A549 (cell line): Measurements from ENCODE around the gene CRYBB1. TPM values are rescaled to one million over a fixed set of nuclear protein-coding genes. Genes with fewer than 3 reads are reported as not detected.

Experiments used
- ATAC-seq, 2 experiments: fragments of 200-7000 bp in 1 of 2; fragments of >200 bp in 1 of 2; cut with Nextera tagmentation in 1 of 2; cut with Tn5 transposase in 1 of 2; 3 replicates each; pipeline versions ENCODE4 v1.8.0 to v1.9.1; 2018 to 2020; ENCODE audit warnings: mild to moderate bottlenecking in 1 of 2, moderate library complexity in 1 of 2
- CTCF ChIA-PET: fragments of 300-600 bp; sonication (Branson Sonifier 250); formaldehyde crosslinking; extraction: SDS; loops from one replicate; lab custom pipeline; 2021; ENCODE audit warnings: antibody characterized with exemption, inconsistent platforms; lab: Yijun Ruan, JAX
- POLR2A ChIA-PET: fragments of 350-600 bp; formaldehyde crosslinking; extraction: SDS; loops from one replicate; lab custom pipeline; 2021; ENCODE audit warnings: antibody characterized with exemption, inconsistent platforms; lab: Yijun Ruan, JAX
- DNase-seq, 2 experiments: peaks; one replicate each; pipeline versions ENCODE4 v3.0.0 to v3.0.0-alpha.2; 2011 to 2016; ENCODE audit warnings: low read depth in 1 of 2, low spot score in 1 of 2
- FAIRE-seq: peaks from 2 replicates; lab custom pipeline; 2011; peaks lifted over from hg19 to GRCh38; lab: Jason Lieb, UNC
- H3K27ac ChIP-seq, 2 experiments: fragments of >200 bp; sonication (Bioruptor Twin); formaldehyde crosslinking; 3 replicates each; pipeline ENCODE4 v1.5.1; 2016 to 2017
- H3K4me1 ChIP-seq: fragments of >200 bp; sonication (Bioruptor Twin); formaldehyde crosslinking; 3 replicates; pipeline ENCODE4 v1.6.1; 2016
- H3K4me2 ChIP-seq: fragments of >200 bp; sonication (Bioruptor Twin); formaldehyde crosslinking; 3 replicates; pipeline ENCODE4 v1.6.1; 2016
- H3K4me3 ChIP-seq: fragments of >200 bp; sonication (Bioruptor Twin); formaldehyde crosslinking; 3 replicates; pipeline ENCODE4 v1.5.1; 2016
- H3K9me3 ChIP-seq: fragments of >200 bp; sonication (Bioruptor Twin); formaldehyde crosslinking; 3 replicates; pipeline ENCODE4 v1.6.1; 2016
- CBX2 ChIP-seq: fragments of 200-600 bp; sonication (generic); IDR thresholded peaks from 2 replicates; pipeline ENCODE4 v1.6.1; 2016; ENCODE audit warnings: low read depth, mild to moderate bottlenecking, borderline replicate concordance
- CEBPB ChIP-seq, 2 experiments: fragments of >200 bp in 1 of 2; sonication (Bioruptor Twin) in 1 of 2; formaldehyde crosslinking in 1 of 2; IDR thresholded peaks; 2 replicates each; pipeline ENCODE4 v1.6.1; 2012 to 2016
- EHMT2 ChIP-seq: fragments of 200-600 bp; sonication (generic); IDR thresholded peaks from 2 replicates; pipeline ENCODE4 v1.6.1; 2016; ENCODE audit warnings: antibody characterized with exemption, low read depth, mild to moderate bottlenecking, moderate library complexity
- FOSL2 ChIP-seq, 2 experiments: fragments of 450-650 bp in 1 of 2; fragments of >200 bp in 1 of 2; sonication (Bioruptor Twin) in 1 of 2; formaldehyde crosslinking; IDR thresholded peaks; 2 replicates each; pipeline versions ENCODE4 v1.5.0 to v1.6.1; 2016 to 2020; ENCODE audit warnings: mild to moderate bottlenecking in 1 of 2, moderate library complexity in 1 of 2
- GATA3 ChIP-seq: IDR thresholded peaks from 2 replicates; pipeline ENCODE4 v1.6.1; 2012; ENCODE audit warnings: borderline replicate concordance
- HDAC2 ChIP-seq: fragments of 200-600 bp; sonication (generic); IDR thresholded peaks from 2 replicates; pipeline ENCODE4 v1.6.1; 2016
- JUNB ChIP-seq: fragments of >200 bp; sonication (Bioruptor Twin); formaldehyde crosslinking; IDR thresholded peaks from 2 replicates; pipeline ENCODE4 v1.6.1; 2016
- MAZ ChIP-seq: fragments of 150-350 bp; IDR thresholded peaks from 2 replicates; pipeline ENCODE4 v1.6.1; 2014; ENCODE audit warnings: antibody characterized with exemption, low read depth, low read length, borderline replicate concordance
- NPAS2 ChIP-seq: fragments of 250-450 bp; sonication (Bioruptor Pico); IDR thresholded peaks from 2 replicates; pipeline ENCODE4 v1.8.0; 2022; ENCODE audit warnings: mild to moderate bottlenecking, moderate library complexity, borderline replicate concordance
- PHF8 ChIP-seq: fragments of 200-600 bp; sonication (generic); IDR thresholded peaks from 2 replicates; pipeline ENCODE4 v1.6.1; 2016; ENCODE audit warnings: low read depth, mild to moderate bottlenecking, antibody characterized with exemption, moderate library complexity, borderline replicate concordance
- POLR2AphosphoS2 ChIP-seq: conservative IDR thresholded peaks from 2 replicates; pipeline ENCODE4 v1.6.1; 2012; ENCODE audit warnings: low read length, improper control_type of control experiment, inconsistent platforms
- RAD21 ChIP-seq, 2 experiments: fragments of >200 bp in 1 of 2; sonication (Bioruptor Twin) in 1 of 2; formaldehyde crosslinking in 1 of 2; IDR thresholded peaks in 1 of 2; conservative IDR thresholded peaks in 1 of 2; 2 replicates in 1 of 2; 3 replicates in 1 of 2; pipeline ENCODE4 v1.6.1; 2012 to 2018; ENCODE audit warnings: inconsistent platforms in 1 of 2
- RCOR1 ChIP-seq: fragments of 150-350 bp; IDR thresholded peaks from 2 replicates; pipeline ENCODE4 v1.6.1; 2014; ENCODE audit warnings: antibody characterized with exemption, low read length, low read depth
- RNF2 ChIP-seq: fragments of 200-600 bp; sonication (generic); IDR thresholded peaks from 2 replicates; pipeline ENCODE4 v1.6.1; 2016; ENCODE audit warnings: low read depth, mild to moderate bottlenecking, antibody characterized with exemption, moderate library complexity, borderline replicate concordance
- TP53 ChIP-seq: fragments of 250-450 bp; sonication (Bioruptor Pico); IDR thresholded peaks from 2 replicates; pipeline ENCODE4 v1.5.0; 2021; ENCODE audit warnings: mild to moderate bottlenecking, moderate library complexity
- ZC3H11A ChIP-seq: fragments of 450-650 bp; IDR thresholded peaks from 2 replicates; pipeline ENCODE4 v1.6.1; 2014; ENCODE audit warnings: antibody characterized with exemption, mild to moderate bottlenecking
- ZNF302 ChIP-seq: fragments of 250-450 bp; sonication (Bioruptor Pico); IDR thresholded peaks from 2 replicates; pipeline ENCODE4 v1.9.0; 2021; ENCODE audit warnings: inconsistent platforms, mild to moderate bottlenecking, moderate library complexity
- ZSCAN20 ChIP-seq: fragments of 250-450 bp; sonication (Bioruptor Pico); IDR thresholded peaks from 2 replicates; pipeline ENCODE4 v1.8.0; 2022; ENCODE audit warnings: mild to moderate bottlenecking, moderate library complexity
- WGBS: methylation state at CpG from one replicate; pipeline ENCODE4 v1.1.6; 2017; ENCODE audit errors: missing lambda C conversion rate; 5-methylcytosine and 5-hydroxymethylcytosine counted together
- polyA plus RNA-seq, 4 experiments: library from polyadenylated mRNA; depleted of rRNA in 3 of 4; stranded (reverse); fragments of >200 nt; fragmentation: RNase III in 1 of 4; extraction: RNeasy Plus Mini Kit Qiagen cat#74134 plus additional on column Dnase treatment in 1 of 4; gene quantifications; 2 replicates in 3 of 4; 3 replicates in 1 of 4; pipeline ENCODE4 v1.2.3, GENCODE V29; 2011 to 2017
- TF ChIP-seq, protein P1 (sequence below): fragments of >200 bp; sonication (Bioruptor Twin); formaldehyde crosslinking; IDR thresholded peaks from 2 replicates; pipeline ENCODE4 v1.6.1; 2016
- TF ChIP-seq, protein P2 (sequence below): IDR thresholded peaks from 2 replicates; pipeline ENCODE4 v1.6.1; 2012
- TF ChIP-seq, protein P3 (sequence below): fragments of 450-650 bp; IDR thresholded peaks from 2 replicates; pipeline ENCODE4 v1.6.1; 2014; ENCODE audit warnings: antibody characterized with exemption
- TF ChIP-seq, protein P4 (sequence below): fragments of 200-600 bp; sonication (generic); IDR thresholded peaks from 2 replicates; pipeline ENCODE4 v1.6.1; 2016; ENCODE audit warnings: antibody characterized with exemption, mild to moderate bottlenecking, moderate library complexity
- TF ChIP-seq, protein P5 (sequence below): IDR thresholded peaks from 2 replicates; pipeline ENCODE4 v1.6.1; 2012
- TF ChIP-seq, protein P6 (sequence below): fragments of 150-350 bp; IDR thresholded peaks from 2 replicates; pipeline ENCODE4 v1.6.1; 2014; ENCODE audit warnings: low read depth, mild to moderate bottlenecking, low read length

The CRYBB1 gene
- polyA plus RNA-seq, 2 of the 4 experiments (the other 2 are of a cell fraction): not detected

DNA sequence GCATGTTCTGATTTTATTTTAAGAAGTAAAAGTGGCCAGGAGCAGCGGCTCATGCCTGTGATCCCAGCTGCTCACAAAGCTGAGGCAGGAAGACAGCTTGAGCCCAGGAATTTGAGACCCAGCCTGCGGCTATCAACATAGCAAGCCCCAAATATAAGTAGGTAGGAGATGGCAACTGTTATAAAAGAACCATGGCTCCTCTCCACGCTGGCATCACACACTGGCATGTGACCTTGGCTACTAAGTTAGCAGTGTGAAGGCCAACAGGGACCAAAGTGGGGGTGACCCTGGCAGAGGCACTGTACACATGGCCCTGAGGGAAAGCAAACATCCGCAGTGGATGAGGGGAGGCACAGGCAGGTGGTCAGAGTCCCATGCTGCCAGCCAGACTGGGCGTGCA is 60.9 kb downstream of the CRYBB1 start:
- Histone ChIP-seq H3K27ac (no peak overlapping the region), H3K9me3 (no peaks in the 10 kb centered on the region), H3K4me2 (no peak overlapping the region), H3K4me3 (no peak overlapping the region), H3K4me1 (peaks cover 7% of the 10 kb centered on the region; the same call in 1 of the 3 replicates)
- POLR2A ChIA-PET: no interaction called here
- WGBS: 78% methylated on average over 3 of the region's 5 CpGs
- ATAC-seq: no peak
- TF ChIP-seq ZC3H11A: no peak
- TF ChIP-seq, protein P1, sequence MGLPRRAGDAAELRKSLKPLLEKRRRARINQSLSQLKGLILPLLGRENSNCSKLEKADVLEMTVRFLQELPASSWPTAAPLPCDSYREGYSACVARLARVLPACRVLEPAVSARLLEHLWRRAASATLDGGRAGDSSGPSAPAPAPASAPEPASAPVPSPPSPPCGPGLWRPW: no peak
- TF ChIP-seq, protein P2, sequence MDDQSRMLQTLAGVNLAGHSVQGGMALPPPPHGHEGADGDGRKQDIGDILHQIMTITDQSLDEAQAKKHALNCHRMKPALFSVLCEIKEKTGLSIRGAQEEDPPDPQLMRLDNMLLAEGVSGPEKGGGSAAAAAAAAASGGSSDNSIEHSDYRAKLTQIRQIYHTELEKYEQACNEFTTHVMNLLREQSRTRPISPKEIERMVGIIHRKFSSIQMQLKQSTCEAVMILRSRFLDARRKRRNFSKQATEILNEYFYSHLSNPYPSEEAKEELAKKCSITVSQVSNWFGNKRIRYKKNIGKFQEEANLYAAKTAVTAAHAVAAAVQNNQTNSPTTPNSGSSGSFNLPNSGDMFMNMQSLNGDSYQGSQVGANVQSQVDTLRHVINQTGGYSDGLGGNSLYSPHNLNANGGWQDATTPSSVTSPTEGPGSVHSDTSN: no peak
- no peak for TF ChIP-seq EHMT2
- no peak for TF ChIP-seq MAZ
- CTCF ChIA-PET: no interaction called here
- no peak for FAIRE-seq
- no peak for DNase-seq

DNA sequence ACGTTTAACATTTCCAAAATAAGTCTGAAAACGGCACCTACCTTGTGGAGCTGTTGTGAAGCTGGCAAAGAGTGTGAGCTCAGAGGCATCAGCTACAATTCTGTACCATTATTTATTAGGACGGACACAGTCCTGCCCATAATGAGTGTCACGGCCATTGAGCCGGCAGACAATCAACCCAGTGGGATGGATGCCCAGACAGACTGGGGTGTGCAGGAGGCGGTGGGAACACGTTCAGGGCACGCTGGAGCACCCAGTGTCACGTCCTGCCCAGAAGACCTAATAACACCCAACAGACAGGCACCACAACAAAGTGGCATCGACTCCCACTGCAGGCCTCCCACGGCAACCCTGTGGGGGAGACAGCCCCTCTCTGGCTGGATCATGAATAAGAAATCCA is 62.3 kb downstream of the CRYBB1 start:
- Histone ChIP-seq H3K27ac (no peak overlapping the region), H3K9me3 (no peaks in the 10 kb centered on the region), H3K4me3 (no peak overlapping the region), H3K4me2 (no peak overlapping the region), H3K4me1 (peaks cover 13% of the 10 kb centered on the region; the same call in 2 of the 3 replicates)
- TF ChIP-seq HDAC2 (no peak), CEBPB (IDR thresholded peaks at IDR 0.05) (no peak), ZSCAN20 (CRISPR knock-in tag) (no peak), RNF2 (no peak)
- TF ChIP-seq, protein P2: no peak
- ATAC-seq: no peak
- no peak for DNase-seq
- FAIRE-seq: no peak
- CTCF ChIA-PET: interaction anchor here (0.9 kb wide), 1 partner anchor 8 kb away, joined by 3 read pairs; no protein-coding TSS in a partner anchor
- WGBS: 93% methylated on average over 9 of the region's 11 CpGs
- POLR2A ChIA-PET: no interaction called here

DNA sequence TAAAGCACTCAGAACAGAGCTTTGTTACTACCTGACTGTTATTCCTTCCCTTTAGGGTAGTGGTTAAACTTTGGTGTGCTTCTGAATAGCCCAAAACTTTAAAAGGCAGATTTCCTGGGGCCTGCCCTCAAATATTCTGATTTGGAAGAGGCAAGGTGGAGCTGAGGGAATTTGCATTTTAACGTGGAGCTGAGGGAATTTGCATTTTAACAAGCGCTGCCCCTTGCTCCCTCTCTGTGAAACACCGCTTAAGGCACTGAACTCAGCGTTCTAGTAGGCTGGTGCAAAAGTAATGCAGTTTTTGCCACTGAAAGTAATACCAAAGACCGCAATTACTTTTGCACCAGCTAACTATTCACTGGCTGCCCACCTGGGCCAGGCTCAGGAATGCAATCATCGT is 62.9 kb downstream of the CRYBB1 start:
- ATAC-seq: no peak

More for the DNA sequence above, 62.9 kb downstream of the CRYBB1 start:
- WGBS: 93% methylated on average over 6 of the region's 6 CpGs
- Histone ChIP-seq H3K27ac (no peak overlapping the region), H3K4me2 (no peak overlapping the region), H3K4me1 (peaks cover 16% of the 10 kb centered on the region; the same call in 2 of the 3 replicates), H3K9me3 (no peaks in the 10 kb centered on the region), H3K4me3 (no peak overlapping the region)
- TF ChIP-seq, protein P3, sequence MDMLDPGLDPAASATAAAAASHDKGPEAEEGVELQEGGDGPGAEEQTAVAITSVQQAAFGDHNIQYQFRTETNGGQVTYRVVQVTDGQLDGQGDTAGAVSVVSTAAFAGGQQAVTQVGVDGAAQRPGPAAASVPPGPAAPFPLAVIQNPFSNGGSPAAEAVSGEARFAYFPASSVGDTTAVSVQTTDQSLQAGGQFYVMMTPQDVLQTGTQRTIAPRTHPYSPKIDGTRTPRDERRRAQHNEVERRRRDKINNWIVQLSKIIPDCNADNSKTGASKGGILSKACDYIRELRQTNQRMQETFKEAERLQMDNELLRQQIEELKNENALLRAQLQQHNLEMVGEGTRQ: no peak
- TF ChIP-seq, protein P4, sequence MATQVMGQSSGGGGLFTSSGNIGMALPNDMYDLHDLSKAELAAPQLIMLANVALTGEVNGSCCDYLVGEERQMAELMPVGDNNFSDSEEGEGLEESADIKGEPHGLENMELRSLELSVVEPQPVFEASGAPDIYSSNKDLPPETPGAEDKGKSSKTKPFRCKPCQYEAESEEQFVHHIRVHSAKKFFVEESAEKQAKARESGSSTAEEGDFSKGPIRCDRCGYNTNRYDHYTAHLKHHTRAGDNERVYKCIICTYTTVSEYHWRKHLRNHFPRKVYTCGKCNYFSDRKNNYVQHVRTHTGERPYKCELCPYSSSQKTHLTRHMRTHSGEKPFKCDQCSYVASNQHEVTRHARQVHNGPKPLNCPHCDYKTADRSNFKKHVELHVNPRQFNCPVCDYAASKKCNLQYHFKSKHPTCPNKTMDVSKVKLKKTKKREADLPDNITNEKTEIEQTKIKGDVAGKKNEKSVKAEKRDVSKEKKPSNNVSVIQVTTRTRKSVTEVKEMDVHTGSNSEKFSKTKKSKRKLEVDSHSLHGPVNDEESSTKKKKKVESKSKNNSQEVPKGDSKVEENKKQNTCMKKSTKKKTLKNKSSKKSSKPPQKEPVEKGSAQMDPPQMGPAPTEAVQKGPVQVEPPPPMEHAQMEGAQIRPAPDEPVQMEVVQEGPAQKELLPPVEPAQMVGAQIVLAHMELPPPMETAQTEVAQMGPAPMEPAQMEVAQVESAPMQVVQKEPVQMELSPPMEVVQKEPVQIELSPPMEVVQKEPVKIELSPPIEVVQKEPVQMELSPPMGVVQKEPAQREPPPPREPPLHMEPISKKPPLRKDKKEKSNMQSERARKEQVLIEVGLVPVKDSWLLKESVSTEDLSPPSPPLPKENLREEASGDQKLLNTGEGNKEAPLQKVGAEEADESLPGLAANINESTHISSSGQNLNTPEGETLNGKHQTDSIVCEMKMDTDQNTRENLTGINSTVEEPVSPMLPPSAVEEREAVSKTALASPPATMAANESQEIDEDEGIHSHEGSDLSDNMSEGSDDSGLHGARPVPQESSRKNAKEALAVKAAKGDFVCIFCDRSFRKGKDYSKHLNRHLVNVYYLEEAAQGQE: no peak
- TF ChIP-seq NPAS2 (CRISPR knock-in tag): no peak
- TF ChIP-seq MAZ: no peak
- no peak for TF ChIP-seq FOSL2 (IDR thresholded peaks at IDR 0.05)
- no peak for TF ChIP-seq FOSL2 (CRISPR knock-in tag; IDR thresholded peaks at IDR 0.05)
- TF ChIP-seq GATA3: no peak
- TF ChIP-seq PHF8: no peak
- TF ChIP-seq, protein P5, sequence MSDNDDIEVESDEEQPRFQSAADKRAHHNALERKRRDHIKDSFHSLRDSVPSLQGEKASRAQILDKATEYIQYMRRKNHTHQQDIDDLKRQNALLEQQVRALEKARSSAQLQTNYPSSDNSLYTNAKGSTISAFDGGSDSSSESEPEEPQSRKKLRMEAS: no peak
- TF ChIP-seq, protein P6, sequence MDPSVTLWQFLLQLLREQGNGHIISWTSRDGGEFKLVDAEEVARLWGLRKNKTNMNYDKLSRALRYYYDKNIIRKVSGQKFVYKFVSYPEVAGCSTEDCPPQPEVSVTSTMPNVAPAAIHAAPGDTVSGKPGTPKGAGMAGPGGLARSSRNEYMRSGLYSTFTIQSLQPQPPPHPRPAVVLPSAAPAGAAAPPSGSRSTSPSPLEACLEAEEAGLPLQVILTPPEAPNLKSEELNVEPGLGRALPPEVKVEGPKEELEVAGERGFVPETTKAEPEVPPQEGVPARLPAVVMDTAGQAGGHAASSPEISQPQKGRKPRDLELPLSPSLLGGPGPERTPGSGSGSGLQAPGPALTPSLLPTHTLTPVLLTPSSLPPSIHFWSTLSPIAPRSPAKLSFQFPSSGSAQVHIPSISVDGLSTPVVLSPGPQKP: no peak
- TF ChIP-seq POLR2AphosphoS2: no peak
- no peak for TF ChIP-seq JUNB
- no peak for TF ChIP-seq ZNF302 (CRISPR knock-in tag)
- no peak for TF ChIP-seq CBX2
- no peak for TF ChIP-seq TP53 (CRISPR knock-in tag)
- no peak for TF ChIP-seq RAD21 (conservative IDR thresholded peaks at IDR 0.05 in 1 of 2, IDR thresholded peaks at IDR 0.05 in 1 of 2)
- no peak for TF ChIP-seq EHMT2
- no peak for TF ChIP-seq RCOR1
- ChIA-PET POLR2A (no interaction called here), CTCF (interaction anchor here (0.9 kb wide), 1 partner anchor 8 kb away, joined by 3 read pairs; no protein-coding TSS in a partner anchor)
- DNase-seq (no peak), FAIRE-seq (no peak)
